ENCODE results near the gene SPSB1.
"Not testable (repeated sequence)": the region's sequence is repeated elsewhere in the genome, so short reads cannot be mapped to it uniquely, and the experiment has no call there.

Gene SPSB1

DNA sequence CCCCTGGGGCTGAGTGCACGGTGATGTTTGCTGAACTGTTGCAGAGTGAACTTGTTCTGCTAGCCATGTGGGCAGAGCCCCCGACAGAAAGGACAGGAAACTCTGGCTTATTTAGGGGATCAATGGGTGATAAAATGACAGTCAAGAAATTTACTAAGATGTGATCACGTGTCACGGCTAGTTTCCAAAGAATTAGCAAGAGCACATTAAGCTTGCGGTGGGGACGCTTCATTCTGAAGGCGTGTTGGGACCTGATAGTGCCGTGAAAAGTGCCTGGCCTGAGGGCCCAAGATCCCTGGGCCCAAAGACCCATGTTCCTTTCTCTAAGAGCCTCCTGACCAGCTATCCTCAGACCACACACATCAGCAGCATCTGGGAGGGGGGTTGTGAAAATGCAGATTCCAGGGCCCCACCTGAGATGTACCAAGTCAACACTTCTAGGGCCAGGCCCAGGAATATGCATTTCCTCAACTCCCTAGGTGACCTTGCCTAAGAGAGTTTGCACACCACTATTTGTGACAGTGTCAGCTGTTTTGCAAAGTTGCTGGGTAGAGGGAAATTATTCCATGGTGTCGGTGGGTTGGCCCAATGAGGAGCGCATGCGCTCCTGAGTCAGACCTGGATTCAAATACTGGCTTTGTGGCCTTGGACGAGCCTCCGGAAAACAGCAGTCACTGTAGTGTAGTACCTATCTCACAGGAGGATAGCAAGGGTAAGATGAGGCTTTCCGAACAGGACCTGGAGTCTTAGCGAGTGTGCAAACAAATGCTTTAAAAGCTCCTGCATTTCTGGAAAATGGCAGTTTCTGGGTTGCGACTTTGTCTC lies 77.5 kb downstream of the SPSB1 start:
- no peak for DNase-seq

DNA sequence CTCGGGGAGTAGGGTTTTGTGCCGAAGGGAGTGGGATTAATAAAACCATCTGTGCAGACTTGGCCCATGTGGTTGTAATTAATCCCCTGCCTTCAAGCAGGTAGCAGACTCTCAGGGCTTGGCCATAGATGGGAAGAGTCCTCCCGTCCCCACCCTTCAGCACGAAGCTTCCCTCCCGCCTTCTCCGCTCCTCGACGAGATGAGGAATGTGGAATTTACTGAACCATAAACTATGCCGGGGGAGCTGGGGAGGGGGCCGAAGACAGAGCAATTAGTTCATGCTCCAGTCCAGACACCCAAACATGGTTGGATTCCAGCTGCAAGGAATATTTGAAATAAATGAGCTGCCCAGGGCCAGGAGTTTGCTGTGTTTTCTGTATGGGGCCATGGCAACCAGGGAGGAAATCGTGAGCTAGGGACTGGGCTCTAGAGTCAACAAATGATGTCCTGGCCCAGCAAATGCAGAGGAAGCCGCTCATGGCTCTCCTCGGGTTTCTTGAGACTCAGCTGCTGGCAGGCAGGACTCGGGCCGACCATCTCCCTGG lies 78.8 kb downstream of the SPSB1 start:
- no peak for DNase-seq

DNA sequence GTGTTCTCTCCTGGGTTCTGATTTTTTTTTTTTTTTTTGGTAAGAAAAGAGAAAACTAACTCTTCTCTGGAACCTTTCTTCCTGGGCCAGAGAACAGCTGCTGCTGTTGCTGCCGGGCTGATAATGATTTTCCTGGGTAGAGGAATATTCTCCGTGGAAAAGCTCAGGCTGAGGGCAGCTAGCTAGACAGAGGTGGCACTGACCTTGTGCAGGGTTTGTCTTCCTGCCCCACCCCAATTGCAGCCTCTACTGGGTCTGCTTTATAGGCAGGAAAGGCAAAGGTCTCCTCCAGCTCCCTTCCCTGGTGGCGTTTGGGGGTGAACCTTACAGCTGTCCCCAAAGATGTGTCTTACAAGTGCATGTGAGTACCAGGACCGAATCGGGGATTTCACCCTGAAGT lies 79.3 kb downstream of the SPSB1 start:
- DNase-seq, result no peak

GRCh38 chr1:9373619-9374018 lies 80.9 kb downstream of the SPSB1 start:
- no peak for DNase-seq

DNA sequence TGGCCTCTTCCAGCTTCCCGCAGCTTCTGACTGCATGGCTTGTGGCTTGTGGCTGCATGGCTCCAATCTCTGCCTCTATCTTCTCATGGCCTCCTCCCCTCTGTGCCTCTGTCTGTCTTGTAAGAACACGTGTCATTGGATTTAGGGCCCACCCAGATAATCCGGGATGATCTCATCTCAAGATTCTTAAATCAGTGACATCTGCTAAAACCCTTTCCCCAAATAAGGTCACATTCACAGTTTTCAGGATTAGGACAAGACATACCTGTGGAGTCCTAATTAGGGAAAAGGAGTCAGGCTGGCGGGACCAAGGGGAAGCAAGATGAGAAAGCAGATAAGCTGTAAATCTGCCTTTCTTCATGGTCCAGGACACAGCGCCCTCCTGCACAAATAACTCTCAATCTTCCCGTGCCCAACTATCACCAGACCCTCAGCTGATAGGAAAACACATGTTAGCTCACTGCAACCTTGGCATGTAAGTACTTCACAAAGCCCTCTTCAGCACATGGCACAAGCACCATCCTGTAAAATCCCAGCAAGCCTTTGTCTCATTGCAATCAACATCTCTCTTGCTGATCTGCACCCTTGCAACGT lies 82.2 kb downstream of the SPSB1 start:
- no peak for DNase-seq

DNA sequence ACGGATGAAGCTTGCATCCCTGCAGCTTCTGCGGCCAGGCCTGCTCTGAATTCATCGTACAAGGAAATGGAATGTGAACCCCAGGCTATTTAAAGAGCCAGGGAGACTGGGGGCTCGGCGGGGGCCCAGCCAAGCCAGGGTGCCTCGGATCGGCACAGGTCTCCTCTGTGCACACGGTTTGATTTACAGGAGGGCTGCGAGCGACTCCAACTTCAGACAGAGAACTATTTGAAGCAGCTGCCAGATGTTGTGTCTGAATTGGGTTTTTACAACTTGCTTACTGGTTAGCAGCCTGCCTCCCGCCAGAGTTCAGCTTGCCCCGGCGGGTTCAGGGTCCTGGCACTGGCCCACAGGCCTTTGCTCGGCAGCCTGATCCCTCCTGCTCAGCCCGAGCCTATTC lies 83.2 kb downstream of the SPSB1 start:
- DNase-seq, result no peak

GRCh38 chr1:9376430-9376829 lies 83.7 kb downstream of the SPSB1 start:
- no peak for DNase-seq

- no peak for DNase-seq
Measured at GRCh38 chr1:9376886-9377333, 84.2 kb downstream of the SPSB1 start.

- no peak for DNase-seq
Measured at GRCh38 chr1:9378801-9379200, 86.1 kb downstream of the SPSB1 start.

DNA sequence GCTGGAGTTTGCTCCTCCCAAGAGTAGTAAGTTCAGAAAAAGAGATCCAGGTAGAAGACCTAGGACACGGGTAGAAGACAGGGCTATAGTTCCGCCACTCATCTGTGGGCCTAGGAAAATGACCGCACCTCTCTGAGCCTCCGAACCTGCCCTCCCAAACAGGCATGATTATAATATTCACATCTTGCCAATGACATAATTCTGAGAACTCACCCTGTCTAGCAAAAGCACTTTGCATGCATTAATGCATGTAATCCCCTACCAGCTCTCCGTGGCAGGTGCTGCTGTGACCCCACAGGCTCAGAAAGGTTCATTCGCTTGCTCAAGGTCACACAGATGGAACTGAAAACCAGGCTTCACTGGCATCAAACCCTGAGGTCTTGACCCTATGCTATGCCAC lies 88.0 kb downstream of the SPSB1 start:
- DNase-seq, result no peak

DNA sequence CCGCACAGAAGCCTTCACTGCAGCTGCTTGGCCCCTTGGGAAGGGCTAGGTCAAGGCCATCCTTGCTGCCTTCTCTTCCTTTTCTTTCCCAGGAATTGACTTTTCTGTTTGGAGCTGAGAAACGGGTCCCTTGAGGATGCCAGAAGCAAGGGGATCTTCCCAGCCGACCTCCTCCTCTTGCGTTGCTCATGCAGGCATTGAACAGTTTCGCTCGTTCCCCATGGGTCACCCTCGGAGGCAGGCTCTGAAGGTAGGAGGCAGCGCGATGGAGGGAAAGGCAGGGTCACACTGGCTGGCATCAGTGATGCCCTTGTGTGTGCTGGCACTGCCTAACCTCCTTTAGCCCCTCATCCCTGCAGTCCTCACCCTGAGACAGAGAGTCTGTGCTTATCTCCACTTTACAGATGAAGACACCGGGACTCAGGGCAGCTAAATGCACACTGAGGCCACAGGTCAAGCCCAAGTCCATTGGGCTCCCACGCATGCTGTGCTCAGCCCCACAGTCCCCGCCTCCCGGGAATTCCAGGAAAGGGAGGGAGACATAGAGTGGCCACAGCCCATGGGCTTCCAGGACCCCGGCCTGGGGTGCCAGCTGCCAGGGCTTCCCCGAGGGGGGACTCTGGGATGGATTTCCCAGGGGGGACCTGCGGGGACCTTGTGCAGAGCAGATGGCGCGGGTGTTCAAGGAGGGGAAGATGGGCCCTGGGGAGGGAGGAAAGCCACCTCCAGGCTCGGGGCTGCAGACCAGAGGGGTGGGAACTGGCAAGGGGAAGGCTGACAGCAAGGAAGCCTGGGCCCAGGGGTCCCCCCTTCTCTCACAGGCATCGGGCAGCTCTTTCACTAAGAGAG lies 90.2 kb downstream of the SPSB1 start:
- no peak for DNase-seq

DNA sequence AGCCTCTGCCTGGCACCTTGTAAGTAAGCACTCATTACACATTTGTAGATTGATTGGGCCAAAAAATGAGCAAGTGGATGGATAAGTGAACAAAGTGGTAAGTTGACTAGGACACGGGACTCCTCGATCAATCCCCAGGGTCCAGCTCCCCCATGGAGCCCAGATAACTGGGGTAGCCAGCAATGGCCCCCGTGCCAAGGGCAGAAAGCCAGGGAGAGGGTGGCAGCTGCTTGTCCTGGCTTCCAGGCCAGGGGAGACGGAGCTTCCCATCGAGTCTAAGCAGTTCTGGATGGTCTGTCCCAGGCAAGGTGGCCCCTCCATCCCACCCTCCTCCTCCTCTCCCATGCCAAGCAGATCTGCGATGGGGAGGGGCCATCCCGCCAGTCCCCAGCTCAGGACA lies 91.4 kb downstream of the SPSB1 start:
- DNase-seq, result no peak

GRCh38 chr1:9384751-9385245 lies 92.1 kb downstream of the SPSB1 start:
- no peak for DNase-seq

GRCh38 chr1:9385392-9385791 lies 92.7 kb downstream of the SPSB1 start:
- DNase-seq, result not testable (repeated sequence)

- no peak for DNase-seq
Measured at GRCh38 chr1:9385801-9386573, 93.3 kb downstream of the SPSB1 start.

GRCh38 chr1:9388335-9389180 lies 95.9 kb downstream of the SPSB1 start:
- no peak for DNase-seq

DNA sequence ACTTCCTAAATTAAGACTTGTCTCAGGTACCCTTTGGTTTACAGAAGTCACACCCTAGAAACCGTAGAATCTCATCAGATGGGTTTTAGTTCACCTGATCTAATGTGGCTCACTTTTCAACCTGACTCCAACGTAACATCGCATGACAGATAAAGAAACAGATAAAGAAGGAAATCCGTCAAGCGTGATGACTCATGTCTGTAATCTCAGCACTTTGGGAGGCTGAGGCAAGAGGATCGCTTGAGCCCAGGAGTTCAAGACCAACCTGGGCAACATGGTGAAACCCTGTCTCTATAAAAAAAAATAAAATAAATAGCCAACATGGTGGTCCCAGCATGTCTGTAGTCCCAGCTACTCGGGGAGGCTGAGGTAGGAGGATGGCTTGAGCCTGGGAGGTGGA lies 97.3 kb downstream of the SPSB1 start:
- no peak for DNase-seq

DNA sequence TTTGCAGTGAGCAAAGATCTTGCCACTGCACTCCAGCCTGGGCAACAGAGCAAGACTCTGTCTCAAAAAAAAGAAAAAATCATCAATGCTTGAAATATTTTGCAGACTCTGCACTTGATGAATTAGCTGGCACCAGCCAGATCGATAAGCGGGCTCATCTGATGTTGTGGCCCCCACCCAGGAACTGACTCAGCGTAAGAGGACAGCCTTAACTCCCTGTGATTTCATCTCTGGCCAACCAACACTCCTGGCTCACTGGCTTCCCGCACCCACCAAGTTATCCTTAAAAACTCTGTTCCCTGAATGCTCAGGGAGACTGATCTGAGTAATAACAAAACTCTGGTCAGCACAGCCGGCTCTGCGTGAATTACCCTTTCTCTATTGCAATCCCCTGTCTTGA lies 98.9 kb downstream of the SPSB1 start:
- DNase-seq, result no peak

DNA sequence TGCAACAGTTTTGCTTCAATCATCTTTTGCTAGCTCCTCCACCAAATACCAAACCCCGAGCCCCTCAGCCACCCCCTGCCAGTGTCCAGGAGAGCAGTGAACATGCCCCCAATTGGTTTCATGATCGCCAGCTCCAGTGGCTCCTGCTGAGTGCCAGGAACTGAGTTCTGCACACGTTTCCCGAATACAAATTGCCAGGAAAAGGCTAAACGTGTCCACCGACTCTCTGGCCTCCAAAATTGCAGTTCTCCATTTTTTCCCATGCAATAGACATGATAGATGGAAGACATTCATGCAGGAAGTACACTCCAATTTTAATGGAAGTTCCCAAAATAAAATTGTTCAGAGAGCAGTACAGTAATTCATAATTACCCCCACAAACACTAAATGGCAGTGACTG lies 101.3 kb downstream of the SPSB1 start:
- DNase-seq, result no peak

- DNase-seq, result no peak
Measured at GRCh38 chr1:9395018-9395417, 102.3 kb downstream of the SPSB1 start.

- DNase-seq, result no peak
Measured at GRCh38 chr1:9397047-9397446, 104.4 kb downstream of the SPSB1 start.
